PFSK-1 (cell line): ENCODE measurements around the gene KCNK10.

ENCODE experiments used
- POLR2AphosphoS5 ChIP-seq: IDR thresholded peaks from 2 replicates; pipeline ENCODE4 v1.6.1; 2012; ENCODE audit warnings: low read depth, mild to moderate bottlenecking, control low read depth, low read length, moderate library complexity
- SIN3A ChIP-seq: IDR thresholded peaks from 2 replicates; pipeline ENCODE4 v1.6.1; 2012; ENCODE audit warnings: mild to moderate bottlenecking, low read length, moderate library complexity, borderline replicate concordance; ENCODE audit not compliant: insufficient read depth
- TAF1 ChIP-seq: IDR thresholded peaks from 2 replicates; pipeline ENCODE4 v1.6.1; 2012; ENCODE audit warnings: low read length, control low read depth, borderline replicate concordance; ENCODE audit not compliant: insufficient read depth
- TF ChIP-seq, protein P1 (sequence below), 2 experiments: IDR thresholded peaks; 2 replicates each; pipeline versions ENCODE4 v1.6.1 to v1.8.0; 2011 to 2012; ENCODE audit warnings: low read depth in 2 of 2, low read length in 2 of 2, control low read depth in 1 of 2, inconsistent platforms in 1 of 2, mild to moderate bottlenecking in 1 of 2, moderate library complexity in 1 of 2; ENCODE audit not compliant: insufficient read depth in 1 of 2

DNA sequence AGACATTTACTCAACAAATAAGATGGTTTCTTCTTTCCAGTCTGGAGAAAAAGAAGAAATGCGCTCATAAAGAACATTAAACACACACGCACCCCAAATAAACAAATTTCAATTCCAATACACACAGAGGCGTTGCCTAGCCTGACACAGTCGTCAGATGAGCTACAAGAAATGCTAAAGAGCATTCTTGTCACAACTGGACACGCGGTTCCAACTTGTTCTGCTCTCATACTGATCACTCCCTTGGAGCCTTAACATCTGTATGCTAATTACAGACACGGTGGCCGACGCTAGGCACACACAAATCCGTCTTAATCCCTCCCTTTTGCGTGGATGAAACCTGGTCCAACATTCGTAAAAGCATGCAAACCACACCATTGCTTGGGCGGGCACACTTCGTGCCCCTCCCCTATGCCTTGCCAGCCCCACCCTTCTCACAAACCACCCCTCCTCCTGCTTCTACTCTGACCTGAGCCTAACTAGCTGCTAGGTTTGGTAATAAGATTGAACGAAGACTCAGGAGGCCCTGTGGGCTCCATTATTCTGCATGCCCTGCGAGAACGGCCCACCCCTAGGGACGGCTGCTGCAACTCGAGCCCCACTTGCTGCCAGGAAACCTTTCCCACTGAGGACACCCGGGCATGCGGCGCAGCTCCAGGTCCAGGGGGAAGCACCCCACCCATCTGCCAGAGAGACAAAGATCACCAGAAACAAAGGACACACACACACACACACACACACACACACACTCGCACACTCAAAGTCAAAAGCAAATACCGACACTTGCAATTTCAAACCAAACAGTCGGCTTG is 1.2 kb downstream of the KCNK10 start:
- no peak for TF ChIP-seq TAF1
- TF ChIP-seq POLR2AphosphoS5: no peak
- TF ChIP-seq, protein P1, sequence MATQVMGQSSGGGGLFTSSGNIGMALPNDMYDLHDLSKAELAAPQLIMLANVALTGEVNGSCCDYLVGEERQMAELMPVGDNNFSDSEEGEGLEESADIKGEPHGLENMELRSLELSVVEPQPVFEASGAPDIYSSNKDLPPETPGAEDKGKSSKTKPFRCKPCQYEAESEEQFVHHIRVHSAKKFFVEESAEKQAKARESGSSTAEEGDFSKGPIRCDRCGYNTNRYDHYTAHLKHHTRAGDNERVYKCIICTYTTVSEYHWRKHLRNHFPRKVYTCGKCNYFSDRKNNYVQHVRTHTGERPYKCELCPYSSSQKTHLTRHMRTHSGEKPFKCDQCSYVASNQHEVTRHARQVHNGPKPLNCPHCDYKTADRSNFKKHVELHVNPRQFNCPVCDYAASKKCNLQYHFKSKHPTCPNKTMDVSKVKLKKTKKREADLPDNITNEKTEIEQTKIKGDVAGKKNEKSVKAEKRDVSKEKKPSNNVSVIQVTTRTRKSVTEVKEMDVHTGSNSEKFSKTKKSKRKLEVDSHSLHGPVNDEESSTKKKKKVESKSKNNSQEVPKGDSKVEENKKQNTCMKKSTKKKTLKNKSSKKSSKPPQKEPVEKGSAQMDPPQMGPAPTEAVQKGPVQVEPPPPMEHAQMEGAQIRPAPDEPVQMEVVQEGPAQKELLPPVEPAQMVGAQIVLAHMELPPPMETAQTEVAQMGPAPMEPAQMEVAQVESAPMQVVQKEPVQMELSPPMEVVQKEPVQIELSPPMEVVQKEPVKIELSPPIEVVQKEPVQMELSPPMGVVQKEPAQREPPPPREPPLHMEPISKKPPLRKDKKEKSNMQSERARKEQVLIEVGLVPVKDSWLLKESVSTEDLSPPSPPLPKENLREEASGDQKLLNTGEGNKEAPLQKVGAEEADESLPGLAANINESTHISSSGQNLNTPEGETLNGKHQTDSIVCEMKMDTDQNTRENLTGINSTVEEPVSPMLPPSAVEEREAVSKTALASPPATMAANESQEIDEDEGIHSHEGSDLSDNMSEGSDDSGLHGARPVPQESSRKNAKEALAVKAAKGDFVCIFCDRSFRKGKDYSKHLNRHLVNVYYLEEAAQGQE (IDR thresholded peaks at IDR 0.05; ENCODE audit: insufficient read depth in 1 of 2, low read depth in 2 of 2, low read length in 2 of 2): no peak
- no peak for TF ChIP-seq SIN3A
